HG02938 (cell line): ENCODE results near the gene CIAO3.

Experiments used
- ATAC-seq: cut with Tn5 transposase; IDR thresholded peaks from one replicate; pipeline ENCODE4 v1.9.1; 2021; ENCODE audit warnings: mild to moderate bottlenecking, moderate library complexity; ENCODE audit not compliant: unreplicated experiment

CIAO3 gene

DNA sequence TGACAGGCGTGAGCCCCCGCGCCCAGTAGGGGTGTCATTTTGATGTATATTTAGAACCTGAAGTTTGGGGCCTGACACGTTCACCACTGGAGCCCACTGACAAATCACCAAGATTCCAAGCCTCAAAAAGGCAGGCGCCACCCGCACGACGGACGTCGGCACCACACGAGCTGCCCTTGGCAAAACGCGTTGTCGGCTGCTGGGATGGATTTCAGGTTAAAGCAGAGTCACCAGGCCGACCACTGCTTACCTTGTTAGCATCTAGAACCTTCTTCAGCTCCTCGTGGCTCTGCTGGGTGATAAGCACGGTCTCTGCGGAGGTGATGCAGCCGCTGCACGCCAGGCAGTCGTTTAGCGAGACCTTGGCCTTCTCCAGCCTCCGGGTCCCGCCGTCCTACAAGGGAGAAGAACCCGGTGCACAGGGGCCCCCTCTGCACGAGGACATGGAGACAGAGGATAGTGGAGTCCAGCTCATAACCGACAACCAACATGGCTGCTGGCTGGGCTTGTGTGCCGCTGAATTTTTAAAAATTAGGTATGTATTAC is 3.8 kb downstream of the CIAO3 start:
- no peak for ATAC-seq

DNA sequence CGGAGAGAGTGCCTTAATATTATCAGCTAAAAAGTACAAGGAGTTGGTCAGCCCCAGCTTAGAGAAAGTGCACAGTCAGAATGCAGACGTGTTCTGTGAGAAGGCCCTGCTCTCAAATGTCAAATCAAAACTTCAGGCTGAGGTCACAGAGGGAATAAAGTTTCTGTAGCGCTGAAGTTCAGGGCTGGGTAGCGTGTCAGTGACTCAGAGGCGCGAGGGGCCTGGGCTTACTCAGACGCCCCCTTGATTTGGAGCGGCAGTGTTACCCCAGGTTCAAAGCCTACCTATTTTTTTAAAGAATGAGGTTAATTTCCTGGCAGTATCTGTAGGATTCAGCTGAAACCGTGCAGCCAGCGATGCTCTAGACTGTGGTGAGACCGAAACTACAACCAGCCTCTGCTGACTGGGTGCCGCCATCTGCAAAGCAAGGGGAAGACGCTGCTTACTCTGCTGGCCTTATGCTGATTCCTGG is 4.8 kb downstream of the CIAO3 start:
- ATAC-seq: no peak

DNA sequence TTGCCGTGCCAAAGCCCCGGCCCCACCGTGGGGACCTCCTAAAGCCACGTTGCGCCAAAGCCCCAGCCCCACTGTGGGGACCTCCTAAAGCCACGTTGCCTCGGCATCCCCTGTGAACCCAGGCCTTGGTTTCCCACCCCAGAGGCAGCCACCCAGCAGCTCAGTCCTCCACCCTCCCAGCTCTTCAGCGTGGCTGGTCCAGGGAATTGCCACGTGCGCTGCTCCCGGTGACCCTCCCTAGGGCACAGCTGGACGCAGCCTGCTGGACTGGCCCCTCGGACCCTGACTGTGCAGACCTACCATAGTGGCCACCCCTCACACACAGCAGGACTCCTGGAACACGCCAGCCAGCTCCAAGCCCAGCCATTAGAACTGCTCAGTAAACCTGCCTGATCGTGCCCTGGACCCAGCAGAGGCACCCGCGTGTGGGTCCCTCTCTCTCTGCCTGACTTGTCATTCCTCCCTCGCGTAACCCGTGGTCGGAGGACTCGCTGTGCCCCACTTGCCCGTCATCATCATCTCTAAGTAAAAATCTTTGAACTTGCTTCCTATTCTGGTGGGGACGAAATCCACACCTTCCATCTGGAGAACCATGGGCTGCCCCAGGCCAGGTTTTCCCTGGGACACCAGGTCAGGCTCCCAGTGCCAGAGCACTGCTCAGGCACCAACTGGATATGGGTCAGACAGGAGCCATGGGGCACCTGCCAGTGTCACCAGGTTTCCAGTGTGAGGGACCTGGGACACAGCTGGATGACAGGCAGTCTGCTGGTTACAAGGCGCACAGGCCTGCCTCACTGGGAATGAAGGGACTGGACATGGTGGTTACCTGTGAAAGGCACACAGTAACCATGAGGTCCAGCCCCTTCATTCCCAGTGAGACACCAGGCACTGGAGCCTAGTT is 5.6 kb downstream of the CIAO3 start:
- ATAC-seq: no peak

DNA sequence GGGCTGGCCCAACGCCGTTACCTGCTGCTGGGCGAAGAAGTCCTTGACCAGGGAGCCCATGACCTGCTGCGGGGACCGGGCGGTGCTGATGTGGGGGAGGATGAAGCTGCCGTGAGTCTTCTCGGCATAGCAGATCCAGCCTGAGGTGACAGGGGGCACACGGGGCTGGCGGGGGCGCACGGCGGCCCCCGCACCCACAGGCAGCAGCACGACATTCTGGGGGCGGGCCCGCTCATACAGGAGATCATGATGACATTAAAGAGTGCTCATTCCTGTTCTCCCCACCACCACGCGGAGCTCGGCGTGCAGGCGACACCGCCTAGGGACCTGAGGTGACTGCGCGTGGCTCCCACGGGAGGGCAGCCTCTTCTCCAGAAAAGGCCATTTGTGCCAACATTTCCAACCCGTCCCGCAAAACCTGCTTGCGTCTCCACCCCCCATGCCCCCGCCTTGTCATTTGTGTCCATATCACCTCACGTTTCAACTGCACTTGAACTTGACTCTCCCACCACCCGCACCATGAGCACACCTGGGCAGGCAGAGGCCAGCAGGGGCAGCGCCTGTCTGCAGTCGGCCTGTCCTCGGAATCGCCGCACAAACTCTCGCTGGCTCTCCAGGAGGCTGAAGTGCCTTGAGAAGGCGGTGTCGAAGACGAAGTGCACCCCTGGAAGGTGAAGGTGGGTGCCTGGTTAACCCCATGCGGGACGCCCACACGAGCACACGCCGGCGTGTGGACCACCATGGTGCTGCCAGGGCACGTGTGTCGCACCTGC is 6.4 kb downstream of the CIAO3 start:
- no peak for ATAC-seq

DNA sequence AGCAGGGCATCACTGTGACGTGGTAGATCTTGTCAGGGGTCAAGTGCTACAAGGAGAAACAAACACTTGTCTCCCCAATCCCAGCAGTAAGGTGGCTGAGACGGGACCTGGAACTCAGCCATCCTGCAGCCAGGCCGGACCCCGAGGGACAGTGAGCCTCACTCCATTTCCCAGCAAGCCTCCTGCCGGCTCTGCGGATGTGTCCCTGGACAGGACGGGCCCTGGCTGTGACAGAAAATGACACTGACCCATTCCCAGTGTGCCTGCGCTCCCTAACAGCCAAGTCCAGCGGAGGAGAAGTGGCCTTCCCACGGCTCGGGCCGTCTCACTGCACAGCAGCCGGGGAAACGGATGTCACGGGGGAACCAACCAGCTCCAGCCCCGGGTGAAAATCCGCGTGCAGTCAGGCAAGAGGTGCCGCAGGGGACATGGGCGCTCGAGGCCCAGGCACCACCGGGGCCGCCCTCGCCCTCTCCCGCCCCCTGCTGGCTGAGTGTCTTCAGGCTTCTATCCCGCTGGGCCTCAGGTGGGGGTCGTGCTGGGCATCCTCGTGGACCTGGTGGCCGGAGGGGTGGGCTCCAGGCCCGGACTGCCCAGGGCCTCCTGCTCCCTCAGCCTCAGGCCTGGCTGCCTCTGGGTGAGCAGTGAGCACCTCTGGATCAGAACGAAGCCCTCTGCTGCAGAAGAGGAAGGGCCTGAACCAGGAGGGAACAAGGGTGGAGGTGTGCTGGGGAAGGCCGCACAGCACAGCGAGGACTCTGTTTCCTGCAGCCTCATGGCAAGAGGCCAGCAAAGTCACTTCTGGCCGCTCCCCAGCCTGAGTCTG is 7.2 kb downstream of the CIAO3 start:
- ATAC-seq: no peak

DNA sequence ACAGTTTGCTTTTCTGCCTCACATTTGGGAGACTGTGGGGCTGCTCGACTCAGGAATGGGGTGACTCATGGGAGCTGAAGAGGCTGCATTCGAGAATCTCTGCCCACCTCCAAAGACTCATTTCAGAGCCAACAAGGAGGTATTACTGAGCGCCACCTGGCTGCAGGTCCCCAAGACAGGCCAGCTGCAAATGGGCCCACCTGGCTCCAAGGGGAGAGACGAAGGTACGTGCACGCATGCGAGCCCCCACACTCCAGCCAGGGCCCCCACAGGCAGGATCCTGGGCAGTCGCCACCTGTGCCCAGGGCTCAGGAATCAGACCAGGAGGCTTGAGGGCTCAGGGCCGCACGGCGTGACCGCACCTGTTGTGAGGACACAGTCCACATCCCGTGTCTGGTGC is 7.9 kb downstream of the CIAO3 start:
- no peak for ATAC-seq

DNA sequence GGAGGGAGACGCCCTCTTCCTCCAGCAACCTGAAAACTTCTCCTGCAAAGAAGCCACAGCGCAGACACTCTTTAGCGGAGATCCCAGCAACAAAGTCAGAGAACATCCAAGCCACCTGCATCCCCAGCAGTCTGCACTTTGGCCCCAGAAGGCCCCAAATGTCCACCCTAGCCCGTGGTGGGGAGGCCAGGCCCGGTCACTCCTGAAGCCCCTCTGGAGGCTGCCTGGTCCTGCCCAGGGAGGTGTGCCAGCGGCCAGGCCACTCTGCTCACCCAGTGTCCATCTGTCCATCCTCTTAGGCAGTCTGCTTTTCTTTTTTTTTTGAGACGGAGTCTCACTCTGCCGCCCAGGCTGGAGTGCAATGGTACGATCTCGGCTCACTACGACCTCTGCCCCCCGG is 8.5 kb downstream of the CIAO3 start:
- no peak for ATAC-seq

DNA sequence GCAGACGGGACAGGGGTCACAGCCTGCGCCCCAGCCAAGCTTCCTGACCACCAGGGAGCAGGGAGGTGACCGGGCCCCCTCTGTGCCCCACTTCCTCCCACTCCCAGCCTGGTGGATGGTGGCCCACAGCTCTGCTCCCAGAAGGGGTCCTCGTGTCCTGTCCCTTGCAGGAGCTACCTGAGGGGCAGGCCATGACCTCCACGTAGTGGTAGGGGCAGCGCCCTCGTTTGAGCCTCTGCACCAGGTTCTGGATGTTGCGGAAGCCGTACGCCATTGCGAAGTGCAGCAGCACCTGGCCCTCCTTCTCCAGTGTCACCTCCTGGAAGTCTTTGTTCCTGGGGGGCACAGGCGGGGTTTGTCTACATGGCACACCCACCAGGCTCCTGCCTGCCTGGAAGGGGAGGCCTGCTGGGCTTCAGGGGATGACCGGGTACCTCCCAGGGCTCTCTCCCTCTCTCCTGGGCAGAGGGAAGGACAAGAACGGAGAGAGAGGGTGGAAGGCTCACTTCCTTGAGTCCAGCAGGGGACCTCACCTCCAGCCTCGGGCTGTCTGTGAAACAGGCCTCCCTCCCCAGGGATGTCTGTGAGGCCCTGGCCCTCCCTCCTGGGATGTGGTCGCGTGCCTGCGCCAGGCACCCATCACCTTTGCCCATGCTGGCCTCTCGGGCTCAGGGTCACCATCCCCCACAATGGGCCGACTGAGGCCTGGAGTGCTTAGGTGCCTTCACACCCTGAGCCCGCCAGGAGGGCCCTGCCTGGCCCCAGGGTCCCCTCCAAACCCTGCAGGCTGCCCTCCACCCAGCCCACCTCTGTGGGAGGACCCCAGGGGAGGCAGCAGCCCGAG is 9.9 kb downstream of the CIAO3 start:
- ATAC-seq: no peak

DNA sequence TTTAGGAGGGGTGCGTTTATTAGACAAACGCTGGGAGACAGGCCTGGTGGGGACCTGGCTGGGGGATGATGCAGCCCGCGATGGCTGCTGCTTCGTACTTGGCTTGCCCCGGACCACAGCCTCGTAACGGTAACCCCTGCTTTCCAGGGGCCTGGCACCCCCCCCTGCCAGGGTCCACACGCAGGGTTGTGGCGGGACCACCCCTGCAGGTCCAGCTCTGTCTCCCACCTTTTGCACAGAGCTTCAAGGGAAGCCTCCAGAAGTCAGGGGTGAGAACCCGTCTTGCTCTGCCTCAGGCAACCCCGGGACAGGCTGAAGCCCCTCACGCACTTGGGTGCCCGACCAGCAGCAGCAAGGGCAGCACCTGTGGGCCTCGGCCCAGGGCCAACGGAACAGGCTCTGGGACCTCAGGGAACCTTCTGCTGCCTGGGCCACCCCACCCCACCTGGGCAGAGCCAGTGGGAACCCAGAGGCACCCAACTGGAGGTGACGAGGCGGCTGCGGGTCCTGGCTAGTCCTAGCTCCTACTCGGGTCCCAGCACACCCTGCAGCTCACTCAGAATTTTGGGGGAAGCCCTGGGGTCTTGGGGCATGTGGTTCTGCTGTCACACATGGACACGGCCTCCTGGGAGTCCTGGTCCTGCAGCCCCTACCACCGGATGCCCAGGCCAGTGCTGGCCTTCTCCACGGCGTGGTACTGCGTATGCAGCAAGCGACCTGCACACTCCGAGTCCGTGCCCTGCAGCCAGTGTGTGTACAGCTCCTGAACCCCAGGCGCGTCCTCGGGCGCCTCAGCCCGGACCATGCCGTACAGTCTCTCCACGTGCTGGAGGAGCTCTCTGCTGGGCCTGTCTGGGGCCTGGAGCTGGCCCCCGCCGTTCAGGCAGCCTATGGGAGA is 10.8 kb downstream of the CIAO3 start:
- ATAC-seq: no peak

DNA sequence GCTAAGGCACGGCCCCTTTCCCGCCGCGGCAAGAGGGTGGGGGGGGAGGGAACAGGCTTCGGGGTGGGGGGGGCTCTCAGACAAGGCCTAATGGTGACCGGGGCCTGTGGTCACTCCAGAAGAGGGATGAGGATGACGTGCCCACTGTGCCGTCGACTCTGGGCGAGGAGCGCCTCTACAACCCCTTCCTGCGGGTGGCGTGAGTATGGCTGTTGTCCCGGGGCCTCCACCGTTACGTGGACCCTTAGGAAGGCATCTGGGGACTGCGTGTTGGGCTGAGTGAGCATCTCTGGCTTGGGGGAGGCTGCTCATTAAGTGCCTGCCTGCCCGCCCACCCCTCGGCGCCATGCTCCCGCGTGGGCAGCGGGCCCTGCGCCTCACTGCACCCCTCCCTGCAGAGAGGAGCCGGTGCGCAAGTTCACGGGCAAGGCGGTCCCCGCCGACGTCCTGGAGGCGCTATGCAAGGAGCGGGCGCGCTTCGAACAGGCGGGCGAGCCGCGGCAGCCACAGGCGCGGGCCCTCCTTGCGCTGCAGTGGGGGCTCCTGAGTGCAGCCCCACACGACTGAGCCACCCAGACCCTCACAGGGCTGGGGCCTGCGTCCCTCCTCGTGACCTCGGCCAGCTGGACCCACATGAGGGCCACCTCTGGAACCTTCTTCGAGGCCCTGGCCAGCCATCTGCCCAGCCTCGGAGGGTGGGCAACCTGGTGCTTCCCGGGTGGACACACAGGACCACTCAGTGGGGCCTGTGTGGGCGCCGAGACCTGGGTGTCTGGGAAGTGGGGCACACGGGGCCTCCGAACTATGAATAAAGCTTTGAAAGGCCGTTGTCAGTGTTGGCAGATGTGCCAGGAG is 11.7 kb downstream of the CIAO3 start:
- ATAC-seq: no peak

DNA sequence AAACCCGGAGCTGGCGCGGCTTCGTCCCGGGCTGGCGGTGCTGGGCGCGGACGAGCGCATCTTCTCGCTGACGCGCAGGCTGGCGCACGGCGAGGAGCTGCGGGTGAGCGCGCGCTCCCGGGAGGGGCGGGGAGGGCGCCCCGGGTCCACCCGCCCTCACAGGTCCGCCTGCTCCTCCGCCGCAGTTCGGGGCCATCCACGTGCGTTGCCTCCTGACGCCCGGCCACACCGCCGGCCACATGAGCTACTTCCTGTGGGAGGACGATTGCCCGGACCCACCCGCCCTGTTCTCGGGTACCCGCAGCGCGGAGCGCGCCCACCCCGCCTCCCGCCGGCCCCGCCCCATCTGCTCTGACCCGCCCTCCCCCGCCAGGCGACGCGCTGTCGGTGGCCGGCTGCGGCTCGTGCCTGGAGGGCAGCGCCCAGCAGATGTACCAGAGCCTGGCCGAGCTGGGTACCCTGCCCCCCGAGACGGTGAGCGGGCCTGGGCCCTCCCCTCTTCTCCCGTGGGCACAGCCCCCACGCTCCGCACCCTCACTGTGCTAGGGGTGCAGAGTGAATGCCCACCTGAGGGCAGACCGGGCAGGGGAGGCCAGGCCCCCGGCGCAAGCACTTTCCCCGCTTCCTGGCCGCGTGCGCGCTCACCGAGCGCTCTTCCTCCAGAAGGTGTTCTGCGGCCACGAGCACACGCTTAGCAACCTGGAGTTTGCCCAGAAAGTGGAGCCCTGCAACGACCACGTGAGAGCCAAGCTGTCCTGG is 12.5 kb downstream of the CIAO3 start:
- no peak for ATAC-seq

DNA sequence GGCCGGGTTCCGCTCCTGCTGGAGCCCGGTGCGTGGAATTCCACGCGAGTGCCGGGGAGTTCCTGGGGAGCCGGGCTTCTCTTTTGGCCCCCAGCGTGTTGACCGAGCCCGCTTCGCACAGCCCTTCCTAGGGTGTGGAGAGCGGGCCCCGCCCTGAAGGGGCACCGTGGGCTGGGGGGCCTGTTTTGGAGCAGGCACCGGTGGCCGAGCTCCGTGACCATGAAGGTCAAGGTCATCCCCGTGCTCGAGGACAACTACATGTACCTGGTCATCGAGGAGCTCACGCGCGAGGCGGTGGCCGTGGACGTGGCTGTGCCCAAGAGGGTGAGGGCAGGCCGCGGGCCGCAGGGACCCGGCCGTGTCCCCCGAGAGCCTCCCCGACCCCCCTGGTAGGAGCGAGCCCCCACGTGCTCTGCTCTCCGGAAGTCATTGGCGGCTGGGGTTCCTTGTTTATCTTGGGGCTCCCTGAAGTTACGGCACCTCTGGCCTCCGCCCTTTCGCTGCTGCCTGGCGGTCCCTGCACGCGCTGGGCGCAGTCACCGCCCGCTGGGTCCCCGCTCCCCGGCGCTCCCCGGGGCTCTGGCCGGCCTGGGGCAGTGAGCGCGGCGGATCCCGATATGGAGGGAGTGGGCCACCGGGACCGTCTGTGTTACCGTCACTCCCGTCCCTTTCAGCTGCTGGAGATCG is 13.4 kb downstream of the CIAO3 start:
- no peak for ATAC-seq

DNA sequence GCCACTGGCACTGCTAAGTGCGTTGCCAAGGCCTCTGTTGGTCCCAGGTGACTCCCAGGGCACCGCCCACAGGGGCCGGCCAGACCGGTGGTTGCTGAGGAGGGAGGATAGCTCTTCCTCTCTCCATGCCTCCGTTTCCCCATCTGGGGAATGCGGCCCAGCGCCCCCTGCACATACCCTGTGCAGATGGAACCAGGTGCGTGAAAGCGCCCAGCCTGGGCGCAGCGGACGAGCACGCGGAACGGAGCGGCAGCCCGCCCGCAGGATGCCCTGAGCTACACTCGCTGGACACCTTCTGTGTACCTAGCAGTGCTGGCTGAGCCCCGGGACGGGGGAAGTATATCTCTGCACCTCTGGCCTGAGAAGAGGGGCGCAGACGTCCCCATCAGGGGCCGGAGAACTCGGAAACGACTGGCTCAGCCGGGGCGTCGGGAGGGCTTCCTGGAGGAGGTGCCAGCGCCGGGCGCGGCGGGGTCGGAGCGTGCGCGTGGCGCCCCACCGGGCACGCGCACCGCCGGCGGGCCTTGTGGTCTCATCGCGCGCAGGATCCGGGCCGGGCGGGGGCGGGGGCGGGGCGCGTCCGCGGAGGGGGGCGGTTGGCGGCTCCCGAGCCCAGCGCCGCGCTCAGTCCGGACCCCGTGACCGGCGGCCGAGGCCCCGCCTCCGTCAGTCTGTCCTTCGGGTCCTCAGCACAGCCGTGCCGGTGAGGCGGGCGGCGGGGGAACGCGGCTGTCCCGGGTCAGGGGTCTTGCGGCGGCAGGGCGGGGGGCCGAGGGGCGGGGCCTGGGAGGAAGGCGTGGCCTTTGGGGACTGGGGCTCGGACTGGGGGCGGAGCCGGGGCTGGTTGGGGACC is 14.1 kb downstream of the CIAO3 start, which contains the start of the genes CCDC78 and HAGHL:
Gene CCDC78, minus strand, starts transcription at position 6 of the 853 bp plus-strand sequence. CDS start 76 bp downstream, outside the sequence.
Gene HAGHL, plus strand, starts transcription at position 669 of the 853 bp plus-strand sequence. CDS start 404 bp downstream, outside the sequence.
- no peak for ATAC-seq

DNA sequence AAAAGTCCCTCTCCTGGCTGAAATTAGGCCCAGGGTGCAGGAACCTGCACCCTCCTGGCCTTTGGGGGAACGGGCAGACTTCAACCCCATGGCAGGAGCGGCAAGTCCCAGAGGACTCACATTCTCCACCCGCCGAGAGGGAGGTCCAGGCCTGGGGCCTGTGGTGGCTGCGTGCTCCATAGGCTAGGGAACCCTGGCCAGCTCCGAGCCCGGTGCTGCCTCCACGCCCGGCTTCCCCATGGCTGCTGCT is 14.7 kb downstream of the CIAO3 start:
- no peak for ATAC-seq

DNA sequence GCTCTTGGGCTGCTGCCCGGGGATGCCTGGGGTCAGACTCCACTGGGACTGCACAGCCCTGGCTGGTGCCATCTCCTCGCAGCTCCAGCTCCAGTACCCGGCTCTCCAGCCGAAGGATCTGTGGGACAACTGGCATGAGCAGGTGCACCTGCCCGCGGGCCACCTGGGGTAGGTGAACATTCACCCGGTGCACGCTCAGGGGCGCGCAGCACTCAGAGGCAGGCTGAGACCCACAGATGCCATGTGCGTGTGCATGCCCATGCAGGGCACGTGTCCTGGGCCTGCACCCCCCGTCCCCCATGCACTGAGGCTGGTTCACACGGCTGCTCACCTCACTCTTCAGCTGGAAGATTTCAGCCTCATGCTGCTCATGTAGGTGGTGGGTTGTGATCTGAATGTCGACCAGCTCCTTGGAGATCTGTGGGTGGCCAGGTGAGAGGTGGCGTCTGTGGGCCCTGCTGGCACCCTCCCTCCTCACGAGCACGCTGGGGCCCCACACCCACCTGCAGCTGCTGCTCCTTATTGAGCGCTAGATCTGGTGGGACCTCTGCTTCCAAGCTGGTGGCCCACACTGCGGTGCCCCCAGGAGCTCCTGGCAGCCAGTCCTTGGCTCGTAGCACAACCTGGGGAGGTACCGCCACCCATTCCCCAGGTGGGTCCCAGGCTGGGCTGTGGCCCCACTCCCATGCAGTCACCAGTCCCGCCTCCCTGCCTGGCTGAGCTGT is 15.2 kb downstream of the CIAO3 start:
- ATAC-seq: no peak
